Endothelial cell of umbilical vein (primary cell): ENCODE measurements around the gene UCMA. TPM values are rescaled to one million over a fixed set of nuclear protein-coding genes. Genes with fewer than 3 reads are reported as not detected.

Experiments used
- BruUV-seq: library from RNA; stranded (reverse); fragments of 400-500 nt; replicated peaks from 2 replicates; lab custom pipeline; 2021; lab: Mats Ljungman, UMichigan
- CTCF ChIA-PET: fragments of 300-600, 350-600 bp; sonication (Branson Sonifier 250); formaldehyde crosslinking; loops from one replicate; lab custom pipeline; 2021; ENCODE audit warnings: antibody characterized with exemption, inconsistent platforms; lab: Charles Lee
- POLR2A ChIA-PET: fragments of 300-600, 350-600 bp; sonication (Branson Sonifier 250); formaldehyde crosslinking; loops from one replicate; lab custom pipeline; 2021; ENCODE audit warnings: antibody characterized with exemption, inconsistent platforms; lab: Charles Lee
- DNase-seq: peaks from one replicate; pipeline ENCODE4 v3.0.0-alpha.2; 2011; ENCODE audit warnings: low read depth, low spot score
- FAIRE-seq: peaks from 2 replicates; lab custom pipeline; 2011; peaks lifted over from hg19 to GRCh38; lab: Jason Lieb, UNC
- H2AFZ ChIP-seq: 2 replicates; pipeline ENCODE4 v1.6.0; 2012; ENCODE audit warnings: low read depth, low read length, control low read depth, inconsistent platforms
- H3K27ac ChIP-seq: 2 replicates; pipeline ENCODE4 v1.5.1; 2011; ENCODE audit warnings: low read depth, mild to moderate bottlenecking, control low read depth, low read length, moderate library complexity; ENCODE audit not compliant: insufficient read depth
- H3K27me3 ChIP-seq, 2 experiments: 2 replicates each; pipeline versions ENCODE4 v1.6.0 to v1.6.1; 2011; ENCODE audit warnings: low read length in 2 of 2, mixed read lengths in 1 of 2; ENCODE audit not compliant: control insufficient read depth in 2 of 2, insufficient read depth in 2 of 2
- H3K36me3 ChIP-seq, 2 experiments: 2 replicates in 1 of 2; 3 replicates in 1 of 2; pipeline ENCODE4 v1.5.1; 2011; ENCODE audit warnings: low read length in 2 of 2, mild to moderate bottlenecking in 1 of 2, moderate library complexity in 1 of 2; ENCODE audit not compliant: control insufficient read depth in 2 of 2, insufficient read depth in 2 of 2; ENCODE audit errors: extremely low read depth in 1 of 2
- H3K4me1 ChIP-seq: 3 replicates; pipeline ENCODE4 v1.5.1; 2011; ENCODE audit warnings: mild to moderate bottlenecking, low read length; ENCODE audit not compliant: control insufficient read depth, insufficient read depth; ENCODE audit errors: extremely low read depth
- H3K4me2 ChIP-seq: 2 replicates; pipeline ENCODE4 v1.6.1; 2011; ENCODE audit warnings: low read length, control low read depth, mixed read lengths; ENCODE audit not compliant: insufficient read depth
- H3K4me3 ChIP-seq, 3 experiments: fragments of 200-600 bp in 1 of 3; sonication (generic), shearing (Covaris generic) in 1 of 3; replicated peaks in 1 of 3; 2 replicates each; pipeline ENCODE4 v1.5.1; 2011 to 2016; ENCODE audit warnings: control low read depth in 3 of 3, low read length in 3 of 3, mild to moderate bottlenecking in 2 of 3, inconsistent platforms in 1 of 3, low read depth in 1 of 3, moderate library complexity in 1 of 3; ENCODE audit not compliant: insufficient read depth in 1 of 3
- H3K79me2 ChIP-seq: 2 replicates; pipeline ENCODE4 v1.6.0; 2012; ENCODE audit warnings: low read length, inconsistent platforms; ENCODE audit not compliant: control insufficient read depth, insufficient read depth
- H3K9ac ChIP-seq: replicated peaks from 2 replicates; pipeline ENCODE3; 2011; ENCODE audit warnings: low read length, control low read depth; ENCODE audit not compliant: insufficient read depth; ENCODE audit errors: extremely low read depth
- H3K9me1 ChIP-seq: replicated peaks from 3 replicates; pipeline ENCODE4 v1.6.0; 2011; ENCODE audit warnings: mild to moderate bottlenecking, low read length; ENCODE audit not compliant: control insufficient read depth, insufficient read depth; ENCODE audit errors: extremely low read depth
- H3K9me3 ChIP-seq: replicated peaks from 2 replicates; pipeline ENCODE4 v1.5.1; 2012; ENCODE audit warnings: low read length, inconsistent platforms; ENCODE audit not compliant: control insufficient read depth, insufficient read depth
- H4K20me1 ChIP-seq: replicated peaks from 2 replicates; pipeline ENCODE3; 2011; ENCODE audit warnings: mild to moderate bottlenecking, low read length; ENCODE audit not compliant: control insufficient read depth, insufficient read depth; ENCODE audit errors: extremely low read depth
- CTCF ChIP-seq, 2 donors: IDR thresholded peaks; 1 replicate in 1 of 2; 2 replicates in 1 of 2; pipeline ENCODE4 v1.5.1; 2011; ENCODE audit warnings: low read length in 2 of 2, mild to moderate bottlenecking in 2 of 2, moderate library complexity in 2 of 2, control low read depth in 1 of 2, inconsistent platforms in 1 of 2, low read depth in 1 of 2; ENCODE audit not compliant: insufficient read depth in 1 of 2; ENCODE audit errors: extremely low read depth in 1 of 2
- EZH2 ChIP-seq: IDR thresholded peaks from 2 replicates; pipeline ENCODE4 v1.6.1; 2012; ENCODE audit warnings: borderline replicate concordance, low read depth, mild to moderate bottlenecking, moderate library complexity, low read length, inconsistent platforms; ENCODE audit not compliant: severe bottlenecking
- FOS ChIP-seq: IDR thresholded peaks from 2 replicates; pipeline ENCODE4 v1.6.1; 2011; ENCODE audit warnings: mild to moderate bottlenecking, low read length, moderate library complexity, borderline replicate concordance; ENCODE audit not compliant: insufficient read depth
- GATA2 ChIP-seq: IDR thresholded peaks from 2 replicates; pipeline ENCODE4 v1.7.0; 2011; ENCODE audit warnings: low read depth, mild to moderate bottlenecking, moderate library complexity, mixed read lengths, low read length; ENCODE audit not compliant: insufficient read length, insufficient read depth
- JUN ChIP-seq: IDR thresholded peaks from 2 replicates; pipeline ENCODE4 v1.6.1; 2011; ENCODE audit warnings: borderline replicate concordance, low read depth; ENCODE audit not compliant: insufficient read length, insufficient read depth
- MAX ChIP-seq: IDR thresholded peaks from 2 replicates; pipeline ENCODE4 v1.6.1; 2011; ENCODE audit not compliant: insufficient read depth, insufficient read length
- MYC ChIP-seq: IDR thresholded peaks from one replicate; pipeline ENCODE4 v1.6.1; 2011; ENCODE audit warnings: mild to moderate bottlenecking, low read depth, low read length
- POLR2A ChIP-seq: IDR thresholded peaks from 2 replicates; pipeline ENCODE4 v1.6.1; 2012; ENCODE audit warnings: low read depth, mild to moderate bottlenecking, control low read depth, low read length
- POLR2AphosphoS5 ChIP-seq: IDR thresholded peaks from 2 replicates; pipeline ENCODE4 v1.6.1; 2012; ENCODE audit warnings: low read depth, mild to moderate bottlenecking, control low read depth, low read length, moderate library complexity; ENCODE audit not compliant: insufficient read depth
- dilution Hi-C: fragments of 300-500 bp; cut with MboI; formaldehyde crosslinking; loops from one replicate; pipeline ENCODE4 v1.15.0; 2019; ENCODE audit warnings: low sequenced_read_pairs; ENCODE audit not compliant: extremely low pct_ligation_motif_present
- intact Hi-C: fragments of 100-400 bp; cut with micrococcal nuclease; formaldehyde crosslinking; loops from one replicate; pipeline ENCODE4 v1.10.0; 2022
- polyA plus RNA-seq, 4 experiments: library from polyadenylated mRNA; depleted of rRNA in 3 of 4; stranded (reverse) in 3 of 4; unstranded in 1 of 4; fragments of >200 nt; gene quantifications; 2 replicates each; pipeline versions ENCODE4 v1.2.1 to v1.2.3, GENCODE V29; 2011 to 2012; ENCODE audit warnings: missing spikeins in 1 of 4
- total RNA-seq: library from RNA; stranded (reverse); gene quantifications from 2 replicates; pipeline ENCODE4 v1.2.3, GENCODE V29; 2021

Gene UCMA
- total and polyA plus RNA-seq, 2 donors (not counting 3 experiments of a cell fraction or from before 2014, with no cell fraction given): not detected

GRCh38 chr10:13182424-13182823, 51.8 kb downstream of the UCMA start:
- no peak overlapping the region for H3K9ac ChIP-seq
- BruUV-seq: no TSS peak
- intact Hi-C loops: no loop called here
- H3K27ac ChIP-seq: no peak overlapping the region
- no peak overlapping the region for H3K4me2 ChIP-seq
- no peaks in the 10 kb centered on the region for H3K79me2 ChIP-seq
- H2AFZ ChIP-seq: no peak overlapping the region
- dilution Hi-C loops: no loop called here
- TF ChIP-seq POLR2A (no peak), MYC (no peak), EZH2 (no peak), POLR2AphosphoS5 (no peak), FOS (no peak), CTCF (IDR thresholded peaks at IDR 0.05; ENCODE audit: extremely low read depth in 1 of 2, insufficient read depth in 1 of 2, low read depth in 1 of 2, low read length in 2 of 2) (no peak), MAX (no peak), JUN (no peak), GATA2 (no peak)
- H4K20me1 ChIP-seq: no peaks in the 10 kb centered on the region
- CTCF ChIA-PET: interaction anchor here (1.3 kb wide), 1 partner anchor 120 kb away, joined by 3 read pairs; no protein-coding TSS in a partner anchor
- POLR2A ChIA-PET: no interaction called here
- no peaks in the 10 kb centered on the region for H3K27me3 ChIP-seq
- FAIRE-seq: no peak
- H3K4me1 ChIP-seq: no peaks in the 10 kb centered on the region
- H3K4me3 ChIP-seq: no peak overlapping the region
- DNase-seq: no peak
- no peaks in the 10 kb centered on the region for H3K9me1 ChIP-seq
- no peaks in the 10 kb centered on the region for H3K9me3 ChIP-seq
- H3K36me3 ChIP-seq: peaks cover 0 to 9% of the 10 kb centered on the region in 2 experiments
